Stimulated activated CD4-positive, alpha-beta T cell treated with anti-CD3 and anti-CD28 coated beads, Interleukin-2, amount 100 ng/mL, for 48 hours (primary cell): ENCODE results near the gene G6PC1.
"Not testable (repeated sequence)": the region's sequence is repeated elsewhere in the genome, so short reads cannot be mapped to it uniquely, and the experiment has no call there.

Source experiments
- DNase-seq, 2 donors: peaks; one replicate each; pipeline ENCODE4 v3.0.0-alpha.2; 2020

The G6PC1 gene

DNA sequence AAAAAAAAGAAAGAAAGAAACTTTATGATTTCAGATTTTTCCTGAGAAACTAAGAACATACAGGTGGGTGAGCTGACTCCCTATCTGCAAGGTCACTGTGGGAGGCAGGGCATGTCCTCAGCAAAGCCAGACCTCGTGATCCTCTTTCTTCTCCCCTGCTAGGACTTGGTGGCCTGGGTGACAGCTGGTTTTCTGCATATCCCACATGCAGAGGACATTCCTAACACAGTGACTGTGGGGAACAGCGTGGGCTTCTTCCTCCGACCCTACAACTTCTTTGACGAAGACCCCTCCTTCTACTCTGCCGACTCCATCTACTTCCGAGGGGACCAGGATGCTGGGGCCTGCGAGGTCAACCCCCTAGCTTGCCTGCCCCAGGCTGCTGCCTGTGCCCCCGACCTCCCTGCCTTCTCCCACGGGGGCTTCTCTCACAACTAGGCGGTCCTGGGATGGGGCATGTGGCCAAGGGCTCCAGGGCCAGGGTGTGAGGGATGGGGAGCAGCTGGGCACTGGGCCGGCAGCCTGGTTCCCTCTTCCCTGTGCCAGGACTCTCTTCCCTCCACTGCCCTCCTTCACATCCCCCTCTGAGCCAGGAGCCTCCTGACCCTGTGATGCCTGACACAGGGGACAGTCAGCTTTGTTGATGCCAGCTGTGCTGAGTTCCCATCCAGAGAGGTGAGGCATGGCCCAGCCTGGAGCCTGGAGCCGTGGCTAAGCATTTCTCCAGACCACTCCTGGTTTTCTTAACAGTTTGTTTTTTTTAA, 26.5 kb upstream of the G6PC1 start:
- not testable (repeated sequence) for DNase-seq

DNA sequence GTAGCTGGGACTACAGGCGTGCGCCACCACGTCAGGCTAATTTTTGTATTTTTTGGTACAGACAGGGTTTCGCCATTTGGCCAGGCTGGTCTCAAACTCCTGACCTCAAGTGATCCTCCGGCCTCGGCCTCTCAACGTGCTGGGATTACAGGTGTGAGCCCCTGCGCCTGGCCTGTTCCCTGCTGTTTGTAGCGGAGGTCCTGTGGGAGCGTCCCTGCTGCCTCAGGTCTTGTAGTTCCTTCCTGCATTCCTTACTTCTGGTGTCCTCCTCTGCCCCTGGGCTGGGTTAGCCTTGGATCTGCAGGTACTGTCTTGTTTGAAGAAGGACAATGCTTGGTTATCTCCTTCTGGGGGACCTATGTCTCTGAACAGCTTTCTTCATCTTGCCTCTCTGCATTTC, 23.6 kb upstream of the G6PC1 start:
- DNase-seq: no peak

DNA sequence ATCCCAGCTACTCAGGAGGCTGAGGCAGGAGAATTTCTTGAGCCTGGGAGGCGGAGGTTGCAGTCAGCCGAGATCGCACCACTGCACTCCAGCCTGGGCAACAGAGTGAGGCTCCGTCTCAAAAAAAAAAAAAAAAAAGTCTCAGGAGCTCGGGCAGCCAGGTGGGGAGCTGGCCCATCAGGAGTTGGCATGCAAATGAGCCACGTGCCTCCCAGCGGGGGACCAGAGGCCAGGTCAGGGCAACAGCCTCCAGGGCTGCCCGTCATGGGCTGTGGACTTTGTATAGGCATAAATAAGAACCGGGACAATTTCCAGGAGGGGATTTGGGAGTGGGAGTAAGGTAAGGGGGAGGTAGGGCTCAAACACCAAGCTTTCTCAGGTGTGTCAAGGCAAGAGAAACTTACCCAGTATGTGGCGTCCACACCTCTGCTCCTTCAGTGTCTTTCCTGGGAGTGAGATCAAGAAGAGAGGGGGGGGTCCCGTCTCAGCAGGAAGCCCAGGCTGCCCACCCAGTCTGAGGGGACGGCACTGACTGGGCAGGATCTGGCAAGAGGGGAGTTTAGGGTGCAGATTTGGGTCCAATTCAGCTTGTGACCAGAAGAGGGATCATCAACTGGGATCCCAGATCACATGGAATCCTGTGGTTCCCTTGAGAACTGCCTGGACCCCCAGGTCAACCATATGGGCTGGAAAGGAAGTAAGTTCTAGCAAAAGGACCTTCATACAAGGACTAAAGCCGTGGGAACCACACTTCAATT, 22.3 kb upstream of the G6PC1 start:
- DNase-seq: no peak

DNA sequence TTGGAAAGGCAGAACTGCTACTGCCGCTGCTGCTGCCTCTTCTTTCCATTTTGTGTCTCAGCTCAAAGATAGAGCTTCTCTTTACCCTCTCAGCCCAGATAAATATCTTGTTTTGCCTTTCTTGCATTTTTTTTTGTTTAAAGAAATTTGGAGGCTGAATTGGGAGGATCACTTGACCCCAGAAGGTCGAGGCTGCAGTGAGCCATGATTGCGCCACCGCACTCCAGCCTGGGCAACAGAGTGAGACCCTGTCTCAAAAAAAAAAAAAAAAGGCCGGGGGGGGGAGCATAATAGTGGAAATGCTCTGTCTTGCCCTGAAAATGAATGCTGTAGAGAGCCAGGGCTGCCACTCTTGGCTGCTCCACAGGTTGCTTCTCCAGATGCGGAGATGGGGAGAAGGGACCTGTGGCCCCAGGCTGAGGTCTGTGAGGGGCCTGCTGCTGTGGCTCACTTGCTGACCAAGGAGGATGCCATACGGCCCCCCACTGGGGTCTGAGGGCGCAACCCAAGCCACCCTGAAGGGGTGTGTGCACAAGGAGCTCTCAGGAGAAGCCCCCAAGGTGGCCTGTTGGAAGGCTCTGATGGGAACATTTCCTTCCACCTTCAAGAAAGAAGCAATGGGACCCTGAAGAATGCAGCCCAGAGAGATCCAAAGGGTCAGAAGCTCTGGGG, 21.5 kb upstream of the G6PC1 start:
- DNase-seq: no peak

DNA sequence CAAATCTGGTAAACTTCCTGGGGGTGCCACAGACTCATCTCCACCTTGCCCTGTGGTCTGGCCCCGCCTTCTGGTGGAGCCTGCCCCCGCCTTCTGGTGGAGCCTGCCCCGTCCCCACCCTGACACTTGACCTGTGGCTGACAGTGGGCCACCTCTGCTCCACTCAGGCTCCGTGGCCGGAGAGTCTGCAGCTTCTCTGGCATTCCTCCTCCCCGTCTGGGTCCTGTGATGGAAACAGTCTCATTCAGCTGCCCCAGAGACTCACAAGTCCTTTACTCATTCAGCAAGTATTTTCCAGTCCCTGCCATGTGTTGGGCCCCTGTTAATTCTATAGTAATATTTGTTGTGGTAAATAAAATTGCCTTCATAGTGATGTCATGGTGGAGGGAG, 21.0 kb upstream of the G6PC1 start:
- DNase-seq: no peak

DNA sequence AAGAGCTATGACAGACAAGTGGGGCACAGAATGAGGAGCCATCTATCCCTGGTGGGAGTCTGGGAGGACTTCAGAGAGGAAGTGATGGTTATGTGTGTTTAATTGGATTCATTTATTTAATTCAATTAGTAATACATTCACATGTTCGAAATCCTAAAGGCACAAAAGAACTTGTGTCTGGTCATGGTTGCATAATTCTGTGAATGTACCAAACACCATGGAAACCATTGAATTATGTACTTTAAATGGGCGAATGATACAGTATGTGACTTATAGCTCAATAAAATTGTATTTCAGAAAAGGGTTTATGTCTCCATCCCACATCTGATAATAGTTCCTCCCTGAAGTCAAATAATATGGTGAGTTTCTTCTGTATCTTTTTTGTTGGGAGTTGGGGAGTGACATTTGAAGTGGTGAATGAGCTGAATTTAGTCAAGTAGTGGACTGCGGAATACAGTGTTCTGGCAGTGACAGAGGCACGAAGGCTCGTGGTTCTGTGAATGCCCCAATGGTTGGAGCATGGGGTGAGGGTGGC, 19.8 kb upstream of the G6PC1 start:
- DNase-seq: no peak

DNA sequence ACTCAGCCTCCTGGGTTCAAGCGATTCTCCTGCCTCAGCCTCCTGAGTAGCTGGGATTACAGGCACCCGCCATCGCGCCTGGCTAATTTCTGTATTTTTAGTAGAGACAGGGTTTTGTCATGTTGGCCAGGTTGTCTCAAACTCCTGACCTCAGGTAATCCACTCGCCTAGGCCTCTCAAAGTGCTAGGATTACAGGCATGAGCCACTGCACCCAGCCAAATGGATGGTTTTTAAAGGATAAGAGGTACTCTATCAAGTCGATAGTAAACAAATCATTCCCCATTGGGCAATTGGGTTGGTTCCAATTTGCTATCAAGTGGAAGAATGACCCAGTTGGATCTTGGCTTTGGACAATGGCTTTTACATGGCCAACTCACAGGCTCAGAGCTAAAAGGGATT, 18.9 kb upstream of the G6PC1 start:
- not testable (repeated sequence) for DNase-seq

DNA sequence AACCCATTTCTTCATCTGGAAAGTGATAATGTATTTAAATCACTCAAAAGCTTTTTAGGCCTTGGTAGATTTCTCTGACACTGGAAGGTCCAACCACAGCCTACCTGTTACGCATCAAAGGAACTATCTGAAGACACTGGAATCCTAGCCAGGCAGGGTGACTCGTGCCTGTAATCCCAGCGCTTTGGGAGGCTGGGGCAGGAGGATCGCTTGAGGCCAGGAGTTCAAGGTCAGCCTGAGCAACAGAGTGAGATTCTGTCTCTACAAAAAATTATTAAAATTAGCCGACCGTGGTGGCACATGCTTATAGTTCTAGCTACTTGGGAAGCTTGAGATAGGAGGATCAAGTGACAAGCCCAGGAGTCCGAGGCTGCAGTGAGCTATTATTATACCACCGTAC, 18.4 kb upstream of the G6PC1 start:
- no peak for DNase-seq

DNA sequence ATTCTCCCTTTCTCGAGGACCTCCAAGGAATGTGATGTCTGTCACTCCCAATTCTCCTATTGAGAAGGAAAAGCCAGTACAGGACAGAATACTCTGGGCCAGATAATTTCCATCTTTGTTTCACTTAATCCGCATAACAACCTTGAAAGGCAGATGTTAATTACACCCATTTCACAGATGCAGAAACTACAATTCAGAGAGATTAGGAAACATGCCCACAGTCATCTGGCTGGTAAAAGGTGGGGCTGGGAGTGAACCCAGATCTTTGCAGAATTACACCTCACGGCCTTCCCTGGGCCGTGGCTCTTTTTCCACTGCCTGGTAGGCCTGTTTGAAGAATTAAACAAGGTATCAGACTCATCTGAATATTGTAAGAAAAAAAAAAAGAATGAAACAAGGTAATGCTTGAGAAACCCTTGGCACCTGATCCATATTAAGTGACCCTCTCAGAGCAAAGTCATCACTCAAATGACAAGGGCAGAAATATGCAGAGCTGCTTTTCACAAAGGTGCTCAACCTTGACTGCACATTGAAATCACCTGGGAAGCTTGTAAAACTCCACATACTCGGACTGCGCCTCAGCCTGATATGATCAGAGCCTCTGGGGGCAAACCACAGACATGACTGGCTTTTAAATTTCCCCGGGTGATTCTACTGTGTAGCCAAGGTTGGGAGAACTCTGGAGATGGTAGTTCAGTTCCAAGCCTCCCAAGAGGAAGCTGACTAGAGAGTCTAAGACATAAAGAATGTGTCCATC, 16.6 kb upstream of the G6PC1 start:
- no peak for DNase-seq

DNA sequence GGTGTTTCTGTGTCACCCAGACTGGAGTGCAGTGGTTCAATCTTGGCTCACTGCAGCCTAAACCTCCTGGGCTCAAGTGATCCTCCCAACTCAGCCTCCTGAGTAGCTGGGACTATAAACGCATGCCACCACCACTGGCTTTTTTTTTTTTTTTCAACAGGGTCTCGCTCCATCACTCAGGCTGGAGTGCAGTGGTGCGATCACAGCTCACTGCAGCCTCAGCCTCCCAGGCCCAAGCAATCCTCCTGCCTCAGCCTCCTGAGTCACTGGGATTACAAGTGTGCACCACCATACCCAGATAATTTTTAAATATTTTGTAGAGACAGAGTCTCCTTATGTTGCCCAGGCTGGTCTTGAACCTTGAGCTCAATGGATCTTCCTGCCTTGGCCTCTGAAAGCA, 14.8 kb upstream of the G6PC1 start:
- DNase-seq: not testable (repeated sequence)

DNA sequence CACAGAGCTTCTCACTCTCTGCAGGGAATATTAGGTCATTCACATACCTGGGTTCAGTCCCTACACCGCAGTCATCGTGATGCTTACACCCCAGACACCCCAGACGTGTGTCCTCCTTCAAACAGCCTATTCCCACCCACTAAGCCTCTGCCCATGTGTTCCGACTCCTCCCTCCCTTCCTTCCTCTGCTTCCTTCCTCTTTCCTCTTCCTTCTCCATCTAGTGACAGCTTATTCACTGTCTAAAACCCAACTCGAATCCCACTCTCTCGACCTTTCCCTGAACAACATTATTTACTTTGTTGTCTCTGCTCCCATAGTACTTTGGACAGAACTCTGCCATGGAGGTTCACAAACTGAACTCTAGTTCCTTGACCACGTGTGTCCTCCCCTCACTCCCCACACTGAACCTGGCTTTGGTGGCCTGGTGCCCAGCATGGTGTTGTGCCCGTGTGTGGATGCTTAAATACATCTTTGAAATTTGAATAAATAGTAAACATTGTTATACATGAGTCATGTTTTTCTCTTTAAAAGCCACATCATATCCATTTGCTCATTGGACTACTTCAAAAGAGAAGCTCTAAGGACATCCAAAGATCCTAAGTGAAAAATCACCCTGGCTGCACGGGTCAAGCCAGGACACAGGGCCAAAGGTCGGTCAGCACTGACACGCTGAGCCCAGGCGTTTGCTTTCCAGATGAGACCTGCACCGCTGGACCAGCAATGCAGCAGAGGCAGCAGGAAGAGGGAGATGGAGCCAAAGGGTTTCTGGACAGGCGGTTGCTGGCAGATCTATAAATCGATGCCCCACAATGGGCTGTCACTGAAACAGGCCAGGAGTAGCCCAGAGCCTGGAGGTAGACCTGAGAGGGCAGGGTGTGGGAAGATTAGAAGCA, 14.1 kb upstream of the G6PC1 start:
- no peak for DNase-seq

DNA sequence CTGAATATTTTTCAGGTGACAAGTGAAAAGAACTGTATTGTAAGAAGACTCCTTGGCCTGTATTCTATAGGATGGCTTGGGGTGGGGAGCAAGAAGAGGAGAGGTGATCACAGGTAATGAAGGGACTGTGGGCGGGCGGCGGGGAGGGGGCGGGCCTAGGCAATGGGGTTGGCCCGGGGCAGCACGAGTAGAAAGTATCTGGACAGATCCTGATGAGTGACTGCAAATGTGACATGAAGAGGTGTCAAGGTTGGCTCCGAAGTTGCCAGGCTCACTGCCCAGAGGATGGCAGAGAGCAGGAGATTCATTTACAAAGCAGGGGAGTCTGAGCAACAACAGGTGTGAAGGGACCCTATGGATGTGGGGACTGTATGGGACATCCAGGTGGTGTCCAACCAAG, 10.8 kb upstream of the G6PC1 start:
- DNase-seq: no peak

DNA sequence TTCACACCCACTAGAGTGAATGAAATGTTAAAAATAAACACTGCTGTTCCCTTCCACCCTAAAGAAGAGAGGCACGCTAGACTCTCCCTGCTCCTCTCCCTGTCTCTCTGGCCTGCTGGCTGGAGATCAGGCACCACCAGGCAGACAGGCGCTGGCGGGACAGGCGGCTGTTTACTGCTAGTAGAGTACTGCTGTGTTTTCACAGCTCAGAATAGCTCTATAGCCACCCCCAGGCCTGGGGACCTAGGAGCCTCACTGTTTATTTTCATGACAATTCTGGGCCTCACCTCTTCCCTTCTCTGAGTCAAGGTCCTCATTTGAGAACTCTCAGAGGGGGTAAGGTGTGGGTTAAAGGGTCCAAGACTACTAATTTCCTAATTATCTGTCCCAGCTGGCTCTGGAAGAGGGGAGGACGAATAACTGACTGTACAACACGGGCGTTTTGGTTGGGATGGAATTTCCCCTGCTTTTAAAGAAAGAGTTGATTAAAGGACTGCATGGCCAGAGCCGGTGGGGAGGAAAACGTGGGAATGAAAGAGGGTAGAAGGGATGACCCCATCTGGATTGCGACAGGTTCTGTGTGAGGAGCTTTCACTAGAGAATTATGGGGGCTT, 9.0 kb upstream of the G6PC1 start:
- no peak for DNase-seq

DNA sequence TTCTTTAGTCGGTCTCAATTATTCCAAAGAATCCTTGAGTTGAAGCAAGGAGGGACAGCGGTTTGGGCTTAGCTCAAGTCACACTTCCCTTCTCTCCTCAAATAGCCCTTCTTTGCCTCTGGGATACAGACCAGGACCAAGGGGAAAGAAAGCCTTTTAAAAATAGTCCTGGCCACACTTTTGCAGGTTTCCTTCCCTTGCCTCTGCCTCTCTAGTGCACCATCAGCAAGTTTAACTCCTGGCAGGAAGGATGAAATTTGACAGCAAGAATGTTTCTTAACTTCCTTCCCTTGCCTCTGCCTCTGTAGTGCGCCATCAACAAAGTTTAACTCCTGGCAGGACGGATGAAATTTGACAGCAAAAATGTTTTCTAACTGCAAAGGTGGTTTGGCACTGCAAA, 7.2 kb upstream of the G6PC1 start:
- DNase-seq: no peak

DNA sequence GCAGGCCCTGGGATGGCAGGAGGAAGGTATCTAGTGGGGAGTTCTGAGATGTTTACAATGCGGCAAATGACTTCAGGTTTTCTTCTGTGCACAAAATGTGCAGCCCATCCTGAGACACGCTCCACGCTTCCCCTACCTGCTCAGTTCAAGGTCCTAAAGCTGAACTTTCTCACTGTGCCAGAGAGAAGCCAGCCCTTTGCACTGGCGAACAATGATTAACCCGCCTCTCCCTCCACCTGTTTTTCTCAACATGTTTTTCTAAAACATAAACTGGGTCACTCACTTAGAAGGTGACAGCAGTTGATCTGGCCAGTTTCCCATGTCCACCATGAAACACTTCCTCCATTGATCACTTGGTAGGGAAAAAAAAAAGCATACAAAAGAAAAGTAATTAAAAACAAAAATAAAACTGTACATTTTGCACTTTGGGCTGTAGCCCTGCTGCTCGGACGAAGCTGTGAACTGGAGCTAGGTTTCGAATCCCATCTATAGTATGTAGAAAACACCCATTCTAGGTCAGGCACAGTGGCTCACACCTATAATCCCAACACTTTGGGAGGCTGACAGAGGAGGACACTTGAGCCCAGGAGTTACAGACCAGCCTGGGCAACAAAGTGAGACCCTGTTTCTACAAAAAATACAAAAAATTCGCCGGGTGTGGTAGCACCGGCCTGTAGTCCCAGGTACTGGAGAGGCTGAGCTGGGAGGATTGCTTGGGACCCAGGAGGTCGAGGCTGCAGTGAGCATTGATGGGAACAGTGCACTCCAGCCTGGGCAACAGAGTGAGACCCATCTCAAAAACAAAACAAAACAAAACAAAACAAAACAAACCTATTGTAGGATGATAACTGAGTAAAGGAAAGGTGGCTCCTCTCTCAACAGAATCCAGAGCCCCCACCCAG, 6.1 kb upstream of the G6PC1 start:
- DNase-seq: no peak

DNA sequence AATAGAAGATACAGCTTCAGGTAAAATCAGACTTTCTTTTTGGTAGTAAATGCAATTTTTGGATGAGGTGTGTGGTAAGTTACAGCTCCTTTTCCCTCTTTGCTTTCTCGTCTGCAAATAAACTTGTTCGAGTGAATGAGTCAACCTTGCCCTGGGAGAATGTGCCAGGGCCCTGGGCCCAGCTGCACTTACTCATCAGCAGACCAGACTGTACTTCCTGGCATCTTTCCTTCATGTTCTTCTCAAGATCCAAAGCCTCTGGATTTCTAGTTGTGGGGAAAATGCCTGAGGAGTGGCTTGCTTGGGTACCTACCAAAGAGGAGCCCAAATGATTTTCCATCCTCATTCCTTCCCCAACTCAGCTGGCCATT, 5.4 kb upstream of the G6PC1 start:
- no peak for DNase-seq

DNA sequence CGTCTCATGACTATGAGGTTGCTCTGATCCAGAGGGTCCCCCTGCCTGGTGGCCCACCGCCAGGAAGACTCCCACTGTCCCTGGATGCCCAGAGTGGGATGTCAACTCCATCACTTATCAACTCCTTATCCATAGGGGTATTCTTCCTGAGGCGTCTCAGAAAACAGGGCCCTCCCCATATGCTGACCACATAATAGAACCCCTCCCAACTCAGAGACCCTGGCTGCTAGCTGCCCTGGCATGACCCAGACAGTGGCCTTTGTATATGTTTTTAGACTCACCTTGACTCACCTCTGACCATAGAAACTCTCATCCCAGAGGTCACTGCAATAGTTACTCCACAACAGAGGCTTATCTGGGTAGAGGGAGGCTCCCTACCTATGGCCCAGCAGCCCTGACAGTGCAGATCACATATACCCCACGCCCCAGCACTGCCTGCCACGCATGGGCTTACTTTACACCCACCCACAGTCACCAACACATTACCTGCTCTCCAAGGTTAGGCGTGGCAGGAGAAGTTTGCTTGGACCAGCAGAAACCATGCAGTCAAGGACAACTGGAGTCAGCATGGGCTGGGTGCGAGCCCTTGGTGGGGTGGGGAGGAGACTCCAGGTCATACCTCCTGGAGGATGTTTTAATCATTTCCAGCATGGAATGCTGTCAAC, 2.3 kb upstream of the G6PC1 start:
- no peak for DNase-seq

DNA sequence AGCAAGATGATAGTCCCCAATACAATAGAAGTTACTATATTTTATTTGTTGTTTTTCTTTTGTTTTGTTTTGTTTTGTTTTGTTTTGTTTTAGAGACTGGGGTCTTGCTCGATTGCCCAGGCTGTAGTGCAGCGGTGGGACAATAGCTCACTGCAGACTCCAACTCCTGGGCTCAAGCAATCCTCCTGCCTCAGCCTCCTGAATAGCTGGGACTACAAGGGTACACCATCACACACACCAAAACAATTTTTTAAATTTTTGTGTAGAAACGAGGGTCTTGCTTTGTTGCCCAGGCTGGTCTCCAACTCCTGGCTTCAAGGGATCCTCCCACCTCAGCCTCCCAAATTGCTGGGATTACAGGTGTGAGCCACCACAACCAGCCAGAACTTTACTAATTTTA, 618 bp upstream of the G6PC1 start:
- DNase-seq: not testable (repeated sequence)

DNA sequence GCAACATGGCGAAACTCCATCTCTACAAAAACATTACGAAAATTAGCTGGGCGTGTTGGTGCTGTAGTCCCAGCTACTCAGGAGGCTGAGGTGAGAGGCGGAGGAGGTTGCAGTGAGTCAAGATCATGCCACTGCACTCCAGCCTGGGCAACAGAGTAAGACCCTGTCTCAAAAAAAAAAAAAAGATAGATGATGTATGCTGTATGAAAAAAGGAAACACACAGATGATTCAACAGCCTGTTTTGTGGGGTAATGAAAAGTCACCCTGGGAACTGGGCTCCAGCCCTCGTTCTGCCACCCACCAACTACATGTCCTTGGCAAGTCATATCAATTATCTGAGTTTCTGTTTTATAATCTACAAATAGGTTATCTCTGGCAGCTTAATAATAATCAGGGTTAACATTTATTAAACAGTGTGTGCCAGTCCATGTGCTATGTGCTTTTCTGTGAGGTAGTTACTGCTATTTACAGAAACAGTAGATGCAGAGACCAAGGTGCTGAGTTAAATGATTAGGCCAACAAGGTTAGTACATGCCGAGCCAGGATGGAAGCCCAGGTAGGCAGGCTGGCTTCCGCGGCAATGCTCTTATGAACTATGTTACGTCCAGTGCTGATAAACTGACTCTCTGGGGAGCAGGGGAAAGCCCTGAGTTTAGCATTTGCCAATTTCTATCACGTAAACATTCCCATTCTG, 1.1 kb downstream of the G6PC1 start:
- no peak for DNase-seq
